Activated T-cell treated with anti-CD3 and anti-CD28 coated beads for 24 hours (primary cell): ENCODE data around the gene ACP4.
"Not testable (repeated sequence)": the region's sequence is repeated elsewhere in the genome, so short reads cannot be mapped to it uniquely, and the experiment has no call there.

Experiments used
- DNase-seq: peaks from one replicate; pipeline ENCODE4 v3.0.0-alpha.2; 2020; ENCODE audit warnings: low read depth

Gene ACP4

GRCh38 chr19:50790396-50790795, at the start of gene ACP4:
Gene ACP4 (plus strand): TSS chr19:50790415. CDS start chr19:50790415, 0 bp downstream.
- DNase-seq = no peak

DNA sequence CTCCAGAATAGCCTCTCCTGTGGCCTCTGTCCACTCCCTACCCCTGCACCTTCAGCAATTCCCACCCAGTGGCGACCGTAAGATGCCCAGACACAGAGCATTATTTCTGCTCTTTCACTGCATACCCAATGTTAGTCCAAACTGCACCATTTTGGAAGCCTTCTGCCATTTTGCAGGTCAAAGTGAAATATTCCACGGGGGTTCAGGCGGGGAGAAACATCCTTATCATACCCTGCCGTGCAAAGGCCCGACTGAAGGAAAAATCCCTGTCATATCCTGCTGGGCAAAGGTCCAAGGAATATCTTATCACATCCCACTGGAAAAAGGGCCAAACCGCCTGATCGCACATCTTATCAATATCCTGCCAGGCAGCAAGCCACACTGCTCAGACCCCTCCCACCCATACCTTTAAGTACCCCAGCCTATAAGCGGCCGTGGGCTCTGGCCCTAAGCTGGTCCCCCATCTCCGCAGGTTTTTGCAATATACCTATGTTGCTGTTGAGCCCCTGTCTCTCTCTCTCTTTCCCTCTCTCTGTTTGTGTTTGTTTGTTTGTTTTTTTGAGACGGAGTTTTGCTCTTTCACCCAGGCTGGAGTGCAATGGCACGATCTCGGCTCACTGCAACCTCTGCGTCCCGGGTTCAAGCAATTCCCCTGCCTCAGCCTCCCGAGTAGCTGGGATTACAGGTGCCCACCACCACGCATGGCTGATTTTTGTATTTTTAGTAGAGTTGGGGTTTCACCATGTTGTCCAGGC, 48.9 kb upstream of the ACP4 start:
- DNase-seq = no peak

GRCh38 chr19:50743537-50743936, 46.7 kb upstream of the ACP4 start:
- no peak for DNase-seq

DNA sequence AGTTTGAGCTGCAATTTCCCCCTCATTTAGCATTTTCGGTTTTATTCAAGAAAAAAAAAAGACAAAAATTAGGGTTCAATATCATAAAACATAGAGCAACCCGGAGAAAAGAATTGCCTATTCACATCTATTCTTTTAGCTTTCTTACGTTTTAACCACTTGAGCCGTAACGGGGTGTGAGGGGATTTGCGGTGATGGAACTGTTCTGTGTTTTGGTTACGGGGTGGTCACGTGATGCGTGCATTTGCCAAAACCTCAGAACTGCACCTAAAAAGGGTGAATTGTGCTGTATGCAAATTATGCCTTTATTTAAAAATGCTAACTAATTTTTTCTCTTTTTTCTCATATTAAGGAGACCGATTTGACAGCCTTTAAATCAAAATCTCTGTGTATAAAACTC, 45.0 kb upstream of the ACP4 start:
- DNase-seq = no peak

DNA sequence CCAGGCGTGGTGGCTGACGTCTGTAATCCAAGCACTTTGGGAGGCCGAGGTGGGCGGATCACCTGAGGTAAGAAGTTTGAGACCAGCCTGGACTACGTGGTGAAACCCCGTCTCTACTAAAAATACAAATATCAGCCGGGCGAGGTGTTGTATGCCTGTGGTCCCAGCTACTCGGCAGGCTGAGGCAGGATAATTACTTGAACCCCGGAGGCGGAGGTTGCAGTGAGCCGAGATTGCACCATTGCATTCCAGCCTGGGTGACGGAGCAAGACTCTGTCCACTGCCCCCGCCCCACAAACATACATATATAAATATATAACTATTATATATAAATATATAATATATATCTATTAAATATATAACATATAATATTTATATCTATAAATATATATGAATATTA, 43.1 kb upstream of the ACP4 start:
- DNase-seq = not testable (repeated sequence)

- DNase-seq = no peak
Observed at GRCh38 chr19:50749490-50749889, 40.7 kb upstream of the ACP4 start.

DNA sequence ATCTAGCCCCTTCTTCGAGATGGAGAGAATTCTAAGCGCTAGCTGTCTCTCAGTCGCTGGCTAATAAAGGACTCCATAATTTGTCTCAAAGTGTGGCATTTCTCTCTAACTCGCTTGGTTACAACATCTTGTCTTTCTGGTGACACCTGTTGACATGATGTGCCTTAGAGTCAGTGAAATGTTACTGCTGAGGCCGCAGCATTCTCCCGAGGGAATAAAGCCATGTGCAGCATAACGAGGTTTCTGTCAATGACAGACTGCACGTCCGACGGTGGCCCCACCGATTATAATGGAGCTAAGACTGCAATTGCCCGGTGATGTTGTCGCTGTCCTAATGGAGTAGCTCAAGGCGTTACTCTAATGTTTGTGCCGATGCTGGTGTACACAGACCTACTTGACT, 40.2 kb upstream of the ACP4 start:
- no peak for DNase-seq

DNA sequence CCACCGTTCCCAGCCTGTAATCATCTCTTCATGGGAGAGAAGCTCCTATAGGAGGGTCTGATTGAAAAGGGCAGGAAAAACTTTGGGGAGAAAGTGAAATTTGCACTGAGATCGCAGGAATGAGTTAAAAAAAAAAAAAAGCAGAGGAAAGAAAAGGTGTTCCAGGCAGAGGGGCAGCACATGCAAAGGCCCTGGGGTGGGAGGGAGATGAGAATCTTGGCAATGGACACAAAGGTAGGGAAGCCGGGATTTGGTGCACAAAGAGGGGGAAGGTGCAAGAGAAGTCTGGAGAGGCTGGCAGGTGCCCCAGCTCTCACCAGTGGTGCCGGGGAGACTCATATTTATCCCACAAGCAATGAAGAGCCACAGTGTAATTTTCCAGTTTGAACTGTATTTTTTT, 36.3 kb upstream of the ACP4 start:
- DNase-seq = no peak

- not testable (repeated sequence) for DNase-seq
Observed at GRCh38 chr19:50756244-50756643, 34.0 kb upstream of the ACP4 start.

DNA sequence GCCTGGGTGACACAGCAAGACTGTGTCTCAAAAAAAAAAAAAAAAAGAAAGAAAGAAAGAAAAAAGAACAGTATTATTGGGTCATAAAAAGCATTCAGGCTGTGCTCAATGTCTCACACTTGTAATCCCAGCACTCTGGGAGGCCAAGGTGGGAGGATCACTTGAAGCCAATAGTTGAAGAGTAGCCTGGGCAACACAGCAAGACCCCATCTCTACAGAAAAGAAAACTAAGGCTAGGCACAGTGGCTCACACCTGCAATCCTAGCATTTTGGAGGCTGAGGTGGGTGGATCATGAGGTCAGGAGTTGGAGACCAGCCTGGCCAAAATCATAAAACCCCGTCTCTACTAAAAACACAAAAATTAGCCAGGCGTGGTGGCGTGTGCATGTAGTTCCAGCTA, 32.6 kb upstream of the ACP4 start:
- DNase-seq = not testable (repeated sequence)

DNA sequence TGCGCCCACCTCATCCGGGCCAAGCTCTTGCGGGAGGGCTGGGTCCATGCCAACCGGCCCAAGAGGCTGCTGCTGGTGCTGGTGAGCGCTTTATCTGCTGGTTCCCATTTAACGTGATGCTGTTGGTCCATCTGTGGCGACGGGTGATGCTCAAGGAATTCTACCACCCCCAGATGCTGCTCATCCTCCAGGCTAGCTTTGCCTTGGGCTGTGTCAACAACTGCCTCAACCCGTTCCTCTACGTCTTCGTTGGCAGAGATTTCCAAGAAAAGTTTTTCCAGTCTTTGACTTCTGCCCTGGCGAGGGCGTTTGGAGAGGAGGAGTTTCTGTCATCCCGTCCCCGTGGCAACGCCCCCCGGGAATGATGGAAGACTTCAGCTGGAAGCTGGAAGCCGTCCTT, 31.1 kb upstream of the ACP4 start:
- not testable (repeated sequence) for DNase-seq

DNA sequence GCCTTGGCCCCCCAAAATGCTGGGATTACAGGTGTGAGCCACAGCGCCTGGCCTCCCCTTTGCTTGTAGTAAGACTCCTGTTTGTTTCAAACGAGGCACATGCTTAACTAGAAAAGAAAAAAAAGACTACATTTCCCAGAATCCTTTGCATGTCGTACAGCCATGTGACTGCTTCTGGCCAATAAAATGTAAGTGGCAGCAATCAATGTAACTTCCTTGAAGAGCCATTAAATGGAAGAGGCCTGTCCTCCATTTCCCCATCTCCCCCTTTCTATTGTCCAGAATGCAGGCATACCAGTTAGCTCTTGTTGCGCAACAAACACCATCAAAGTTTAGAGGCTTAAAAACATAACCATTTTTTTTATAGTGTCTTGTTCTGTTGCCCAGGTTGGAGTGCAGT, 30.3 kb upstream of the ACP4 start:
- DNase-seq = no peak

DNA sequence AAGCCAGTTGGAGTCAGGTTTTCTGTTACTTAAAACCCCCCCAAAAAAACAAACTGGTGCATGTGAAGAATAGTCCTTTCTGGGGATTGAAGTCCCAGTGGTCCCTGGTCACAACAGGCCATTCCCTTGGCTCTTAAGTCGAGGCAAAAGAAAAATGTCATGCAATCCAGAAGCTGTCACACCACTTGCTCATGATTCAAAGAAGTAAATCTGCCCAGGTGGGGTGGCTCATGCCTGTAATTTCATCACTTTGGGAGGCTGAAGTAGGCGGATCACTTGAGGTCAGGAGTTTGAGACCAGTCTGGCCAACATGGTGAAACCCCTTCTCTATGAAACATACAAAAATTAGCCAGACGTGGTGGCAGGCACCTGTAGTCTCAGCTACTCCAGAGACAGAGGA, 28.7 kb upstream of the ACP4 start:
- DNase-seq = not testable (repeated sequence)

DNA sequence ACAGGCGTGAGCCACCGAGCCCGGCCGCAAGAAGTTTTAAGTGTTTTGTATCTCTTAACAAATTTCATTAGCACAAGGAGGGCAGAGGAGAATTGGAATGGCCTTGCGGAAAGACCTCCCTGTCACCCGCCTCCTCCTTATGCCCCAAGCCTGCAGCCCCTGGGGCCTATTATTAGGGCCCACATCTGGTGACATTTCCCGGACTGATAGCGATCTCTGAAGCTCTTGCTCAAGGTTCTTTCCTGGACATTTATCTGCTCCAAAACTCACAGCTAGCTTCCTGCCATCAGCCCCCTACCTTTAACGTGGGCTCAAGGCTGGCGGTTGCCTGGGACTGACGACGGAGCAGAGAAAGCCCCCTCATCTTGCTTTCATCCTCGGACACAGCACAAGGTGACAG, 26.7 kb upstream of the ACP4 start:
- DNase-seq = not testable (repeated sequence)

DNA sequence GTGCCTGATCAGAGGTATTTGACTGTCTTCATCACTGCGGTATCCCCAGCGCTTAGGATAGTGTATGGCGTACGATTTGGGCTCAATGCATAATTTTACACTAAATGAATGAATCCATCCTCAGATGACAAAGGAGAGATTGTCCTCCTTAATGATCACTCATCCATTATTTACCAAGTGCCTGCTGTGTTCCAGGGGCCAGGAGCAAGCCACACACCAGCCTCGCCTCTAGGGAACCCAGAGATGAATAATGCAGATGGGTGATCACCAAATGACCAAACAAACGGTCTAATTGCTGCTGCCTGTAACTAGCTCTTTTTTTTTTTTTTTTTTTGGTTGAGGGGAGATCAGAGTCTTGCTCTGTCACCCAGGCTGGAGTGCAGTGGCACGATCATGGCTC, 25.8 kb upstream of the ACP4 start:
- no peak for DNase-seq

- DNase-seq = not testable (repeated sequence)
Observed at GRCh38 chr19:50766746-50767145, 23.5 kb upstream of the ACP4 start.

- not testable (repeated sequence) for DNase-seq
Observed at GRCh38 chr19:50767263-50767662, 23.0 kb upstream of the ACP4 start.

GRCh38 chr19:50768277-50768676, 21.9 kb upstream of the ACP4 start:
- DNase-seq = no peak

DNA sequence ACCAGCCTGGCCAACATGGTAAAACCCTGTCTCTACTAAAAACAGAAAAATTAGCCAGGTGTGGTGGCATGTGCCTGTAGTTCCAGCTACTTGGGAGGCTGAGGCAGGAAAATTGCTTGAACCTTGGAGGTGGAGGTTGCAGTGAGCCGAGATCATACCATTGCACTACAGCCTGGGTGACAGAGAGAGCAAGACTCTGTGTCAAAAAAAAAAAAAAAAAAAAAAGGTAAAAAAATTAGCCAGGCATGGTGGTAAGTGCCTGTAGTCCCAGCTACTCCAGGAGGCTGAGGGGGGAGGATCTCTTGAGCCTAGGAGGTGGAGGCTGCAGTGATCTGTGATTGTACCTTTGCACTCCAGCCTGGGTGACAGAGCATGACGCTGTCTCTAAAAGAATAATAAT, 20.1 kb upstream of the ACP4 start, which contains the start of gene GPR32:
Gene GPR32, plus strand, starts transcription at position 301 of the 400 bp plus-strand sequence. CDS start 137 bp downstream, outside the sequence.
- not testable (repeated sequence) for DNase-seq

DNA sequence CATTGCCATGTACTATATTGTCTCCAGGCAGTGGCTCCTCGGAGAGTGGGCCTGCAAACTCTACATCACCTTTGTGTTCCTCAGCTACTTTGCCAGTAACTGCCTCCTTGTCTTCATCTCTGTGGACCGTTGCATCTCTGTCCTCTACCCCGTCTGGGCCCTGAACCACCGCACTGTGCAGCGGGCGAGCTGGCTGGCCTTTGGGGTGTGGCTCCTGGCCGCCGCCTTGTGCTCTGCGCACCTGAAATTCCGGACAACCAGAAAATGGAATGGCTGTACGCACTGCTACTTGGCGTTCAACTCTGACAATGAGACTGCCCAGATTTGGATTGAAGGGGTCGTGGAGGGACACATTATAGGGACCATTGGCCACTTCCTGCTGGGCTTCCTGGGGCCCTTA, 19.3 kb upstream of the ACP4 start:
- no peak for DNase-seq

DNA sequence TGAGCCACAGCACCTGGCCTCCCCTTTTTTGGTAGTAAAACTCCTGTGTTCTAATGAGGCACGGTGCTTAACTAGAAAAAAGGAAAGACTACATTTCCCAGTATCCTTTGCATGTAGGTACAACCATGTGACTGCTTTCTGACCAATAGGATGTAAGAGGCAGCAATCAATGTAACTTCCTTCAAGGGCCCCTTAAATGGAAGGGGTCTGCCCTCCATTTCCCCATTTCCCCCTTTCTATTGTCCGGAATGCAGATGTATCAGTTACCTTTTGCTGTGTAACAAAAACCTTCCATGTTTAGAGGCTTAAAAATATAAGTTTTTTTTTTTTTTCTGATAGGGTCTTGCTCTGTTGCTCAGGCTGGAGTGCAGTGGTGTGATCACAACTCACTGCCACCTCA, 17.7 kb upstream of the ACP4 start:
- DNase-seq = no peak

- DNase-seq = not testable (repeated sequence)
Observed at GRCh38 chr19:50772912-50773311, 17.3 kb upstream of the ACP4 start.

DNA sequence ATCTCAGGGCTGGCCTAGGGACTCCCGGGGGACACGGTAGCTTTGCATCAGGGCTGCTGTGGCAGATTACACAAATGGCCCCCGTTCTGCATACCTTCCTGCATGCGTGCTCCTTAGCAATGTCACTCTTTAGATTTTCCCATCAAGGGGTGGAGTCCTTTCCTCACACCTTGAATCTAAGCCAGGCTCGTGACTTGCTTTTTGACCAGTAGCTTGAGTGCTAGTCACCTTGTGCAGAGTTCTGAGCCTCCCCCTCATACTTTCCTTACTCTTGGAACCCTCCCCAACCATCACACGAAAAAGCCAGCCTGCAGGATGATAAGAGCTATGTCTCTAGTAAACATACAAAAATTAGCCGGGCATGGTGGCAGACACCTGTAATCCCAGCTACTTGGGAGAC, 16.8 kb upstream of the ACP4 start:
- DNase-seq = not testable (repeated sequence)

DNA sequence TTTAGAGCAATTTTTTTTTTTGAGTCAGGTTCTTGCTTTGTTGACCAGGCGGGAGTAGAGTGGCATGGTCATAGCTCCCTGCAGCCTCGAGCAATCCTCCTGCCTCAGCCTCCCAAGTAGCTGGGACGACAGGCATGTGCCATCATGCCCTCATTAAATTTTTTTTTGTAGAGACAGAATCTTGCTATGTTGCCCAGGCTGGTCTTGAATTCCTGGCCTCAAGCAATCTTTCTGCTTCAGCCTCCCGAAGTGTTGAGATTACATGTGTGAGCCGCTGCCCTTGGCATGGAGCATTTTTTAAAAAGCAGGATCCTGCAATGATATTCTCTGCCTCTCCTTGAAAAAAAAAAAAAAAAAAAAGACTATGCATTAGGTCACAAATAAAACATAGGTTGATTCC, 14.1 kb upstream of the ACP4 start:
- no peak for DNase-seq
